ENCODE results near the gene PRPSAP2. TPM values are rescaled to one million over a fixed set of nuclear protein-coding genes. Genes with fewer than 3 reads are reported as not detected.

Gene PRPSAP2
- total and polyA plus RNA-seq, 2 of the 4 experiments (the other 2 are of a cell fraction), result 22.9 to 28.1 TPM

DNA sequence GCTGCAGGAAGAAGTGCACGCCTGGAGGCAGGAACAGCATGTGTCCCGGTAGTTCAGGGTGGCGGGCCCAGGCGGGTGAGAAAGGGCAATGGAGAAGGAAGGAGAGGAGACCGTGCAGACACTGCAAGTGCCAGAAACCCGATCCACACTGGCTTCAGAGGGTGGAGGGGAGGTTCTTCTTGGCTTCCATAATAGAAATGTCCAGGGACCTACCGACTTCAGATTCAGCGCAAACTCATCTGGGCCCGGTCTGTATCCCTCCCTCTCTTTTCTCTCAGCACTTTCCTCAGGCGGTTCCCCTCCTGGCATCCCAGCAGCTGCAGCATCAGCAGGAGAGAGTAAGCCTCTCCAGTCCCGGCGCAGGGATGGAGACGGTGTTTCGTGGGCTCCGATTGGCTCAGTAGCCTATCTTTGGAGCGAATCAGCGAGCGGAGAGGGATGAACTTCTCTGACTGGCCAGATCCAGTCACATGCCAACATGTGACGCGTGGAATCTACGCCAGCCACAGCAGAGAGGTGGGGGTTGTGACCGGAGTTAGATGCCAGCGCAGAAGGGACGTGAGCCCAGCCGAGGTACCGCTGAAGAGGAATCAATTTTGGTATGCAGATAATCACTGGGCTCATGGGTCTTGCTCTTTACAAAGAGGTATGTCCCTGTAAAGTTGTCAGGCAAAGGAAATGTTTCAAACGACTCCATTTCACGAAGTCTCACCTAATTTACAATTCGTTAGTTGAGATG, 1.9 kb upstream of the PRPSAP2 start (continued):
- TF ChIP-seq CHD1 (IDR thresholded peaks at IDR 0.05; ENCODE audit: low read depth, low read length), result no peak
- TF ChIP-seq CEBPB (IDR thresholded peaks at IDR 0.05; ENCODE audit: low read depth, low read length), result no peak

DNA sequence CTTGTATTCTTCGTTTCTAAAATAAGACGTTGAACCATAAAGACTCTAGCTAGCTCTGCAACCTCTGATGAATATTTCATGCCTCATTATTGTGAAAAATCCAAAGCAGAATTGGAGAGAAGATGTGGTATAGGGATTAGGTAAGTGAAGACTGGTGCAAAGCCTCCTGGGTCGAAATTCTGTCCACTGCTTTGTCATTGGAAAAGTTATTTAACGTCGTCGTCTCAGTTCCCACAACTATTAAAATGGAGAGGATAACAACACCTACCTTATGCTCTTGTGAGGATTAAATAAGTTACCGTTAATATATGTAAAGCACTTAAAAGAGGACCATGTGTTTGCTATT, 1.4 kb upstream of the PRPSAP2 start:
- Histone ChIP-seq H3K18ac (ENCODE audit: low read depth, low read length) (peak overlapping the region; percentile 72; the same call in 1 of the 2 replicates), H4K20me1 (ENCODE audit: insufficient read depth, low read length) (peaks cover 4% of the 10 kb centered on the region; the same call in 1 of the 2 replicates), H2BK120ac (ENCODE audit: low read depth, low read length) (peak overlapping the region; percentile 45), H2AFZ (replicated peaks; ENCODE audit: low read length, poor library complexity) (peak overlapping the region; percentile 94), H3K9ac (ENCODE audit: low read depth, low read length) (peak overlapping the region; percentile 90), H3K14ac (replicated peaks; ENCODE audit: low read depth, low read length) (peak overlapping the region; percentile 91), H3K27me3 (ENCODE audit: control insufficient read depth, insufficient read depth, low read length) (no peaks in the 10 kb centered on the region), H2AK5ac (ENCODE audit: low read depth, low read length) (no peak overlapping the region), H3K23ac (ENCODE audit: low read depth, low read length) (peak overlapping the region; percentile 87; the same call in 1 of the 2 replicates), H3K4ac (ENCODE audit: low read depth, low read length) (peak overlapping the region; percentile 65; the same call in 1 of the 2 replicates), H3K27ac (ENCODE audit: insufficient read depth, low read length) (peak overlapping the region; percentile 50), H3K4me2 (ENCODE audit: low read depth, low read length) (peak overlapping the region; percentile 93), H2BK15ac (ENCODE audit: low read depth, low read length) (peak overlapping the region; percentile 53; the same call in 1 of the 3 replicates), H2BK5ac (ENCODE audit: low read depth, low read length, poor library complexity, severe bottlenecking) (peak overlapping the region; percentile 91), H2BK20ac (ENCODE audit: low read depth, low read length) (0 out of 2 replicates have a peak overlapping the region, but pooled peaks have one; percentile 8), H2AK9ac (replicated peaks; ENCODE audit: low read depth, low read length, poor library complexity) (no peak overlapping the region), H3K4me3 (ENCODE audit: insufficient read depth, low read depth, low read length) (peak overlapping the region; percentile 69), H3K9me1 (ENCODE audit: insufficient read depth, low read length) (0 out of 2 replicates have a peak, but pooled peaks cover 4% of the 10 kb centered on the region), H3K79me1 (ENCODE audit: low read depth in 1 of 2, low read length in 2 of 2) (peaks cover 16 to 52% of the 10 kb centered on the region in 2 experiments), H4K91ac (ENCODE audit: insufficient read depth, low read depth, low read length) (peak overlapping the region; percentile 20; the same call in 1 of the 2 replicates), H4K5ac (ENCODE audit: low read depth, low read length) (peak overlapping the region; percentile 78; the same call in 1 of the 2 replicates), H4K8ac (ENCODE audit: low read depth in 2 of 2, low read length in 2 of 2) (peak overlapping the region; percentile 71 to 95), H3K9me3 (ENCODE audit: control insufficient read depth, insufficient read depth, low read length) (no peaks in the 10 kb centered on the region), H3K4me1 (ENCODE audit: control insufficient read depth, insufficient read depth, low read length) (peaks cover 4% of the 10 kb centered on the region; the same call in 1 of the 2 replicates), H3K56ac (ENCODE audit: extremely low read depth, insufficient read depth, low read length) (peak overlapping the region; percentile 89), H3K36me3 (ENCODE audit: control insufficient read depth, insufficient read depth, low read length) (no peaks in the 10 kb centered on the region)
- POLR2A ChIA-PET (ENCODE audit: unreplicated experiment), result no interaction called here
- ATAC-seq (ENCODE audit: low read depth) (no peak), DNase-seq (no peak)
- WGBS, 2 experiments (ENCODE audit: extremely low coverage in 2 of 2, insufficient read length in 1 of 2), result no CpG with 5 or more reads among the region's 7 CpGs
- TF ChIP-seq CHD1 (IDR thresholded peaks at IDR 0.05; ENCODE audit: low read depth, low read length) (no peak), MXI1 (IDR thresholded peaks at IDR 0.05; ENCODE audit: borderline replicate concordance, low read depth, low read length) (no peak)
- intact Hi-C loops (cut with micrococcal nuclease), result loop anchor here (5.0 kb wide), 1 partner anchor 81 kb away; no protein-coding TSS in a partner anchor
- CTCF ChIA-PET, result no interaction called here
- no TSS peak for BruUV-seq (replicated peaks)
- in situ Hi-C loops (cut with MboI; ENCODE audit: low sequenced_read_pairs), result no loop called here
- dilution Hi-C loops (cut with HindIII; ENCODE audit: low sequenced_read_pairs, unreplicated experiment), result no loop called here
